HPDE6-E6E7 (cell line): ENCODE data around the gene EVX2.

ENCODE experiments used
- DNase-seq: peaks from one replicate; pipeline ENCODE4 v3.0.0; 2011; ENCODE audit warnings: missing footprints; ENCODE audit errors: extremely low spot score

The EVX2 gene

DNA sequence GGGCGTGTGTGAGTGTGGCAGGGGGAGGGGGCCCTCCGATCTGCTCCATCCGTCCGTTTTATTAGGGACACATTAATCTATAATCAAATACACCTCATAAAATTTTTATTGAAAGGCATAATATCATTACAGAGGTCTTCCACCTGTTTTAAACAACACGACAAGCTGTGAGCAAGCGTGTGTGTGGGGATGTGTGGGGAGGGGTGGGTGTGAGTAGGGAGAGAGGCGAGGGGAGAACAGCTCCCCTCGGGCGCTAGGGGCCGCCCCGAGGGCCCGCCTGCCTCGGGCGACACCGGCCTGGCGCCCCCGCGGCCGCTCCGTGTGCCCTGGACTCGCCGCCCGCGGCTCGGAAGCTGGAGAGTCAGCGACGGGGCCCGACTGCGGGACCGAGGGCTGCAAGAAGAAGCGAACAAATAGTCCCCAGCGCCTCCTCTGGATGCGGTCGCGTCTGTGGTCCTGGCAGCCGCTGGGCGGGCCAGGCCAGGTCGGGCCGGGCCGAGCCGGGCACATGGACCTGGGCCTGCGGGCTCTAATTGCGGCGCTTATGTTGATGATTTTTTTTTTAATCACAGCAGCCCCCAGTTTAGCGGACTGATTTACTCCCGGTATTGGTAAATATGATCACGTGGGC, 38.4 kb upstream of the EVX2 start:
- no peak for DNase-seq

DNA sequence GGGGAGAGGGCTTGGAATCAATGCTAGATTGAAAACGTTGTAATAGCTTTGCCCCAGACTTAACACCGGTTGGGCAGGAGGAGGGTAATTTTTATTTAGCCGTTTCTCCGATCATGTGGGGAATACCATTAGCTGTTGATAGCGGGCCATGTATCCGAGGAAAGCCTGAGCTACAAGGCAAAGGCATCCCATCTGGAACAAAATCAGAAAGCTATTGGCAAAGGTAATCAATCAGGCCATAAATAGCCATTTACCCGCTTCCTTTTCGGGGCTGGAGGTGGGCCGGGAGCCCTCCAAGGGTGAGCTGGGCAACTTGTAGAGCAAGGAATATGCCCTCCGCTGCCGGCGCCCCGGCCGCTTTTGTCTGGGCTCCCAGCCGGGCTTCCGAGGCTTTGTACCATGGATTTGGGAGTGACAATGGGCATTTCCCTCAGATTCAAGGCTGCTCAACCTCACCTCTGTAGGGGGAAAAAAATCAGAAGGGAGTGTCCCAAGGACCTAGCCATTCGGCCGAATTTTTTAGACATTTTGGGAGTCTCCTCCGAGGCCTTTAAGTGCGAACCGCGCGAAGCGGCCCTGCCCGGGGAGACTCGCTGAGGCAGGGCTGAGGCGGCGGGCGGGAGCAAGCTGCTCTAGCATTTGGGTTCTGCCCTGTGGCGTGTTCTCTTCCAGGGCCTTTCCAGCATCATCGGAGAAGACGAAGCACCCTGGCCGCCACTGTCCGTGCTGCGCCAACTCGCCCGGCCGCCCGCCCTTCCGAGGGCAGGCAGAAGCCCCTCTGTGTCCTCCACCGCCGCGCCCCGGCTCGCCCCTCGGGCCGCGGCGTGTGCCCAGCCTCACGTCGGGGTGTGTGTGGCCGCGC, 37.7 kb upstream of the EVX2 start:
- no peak for DNase-seq

- no peak for DNase-seq
Measured at GRCh38 chr2:176120364-176121189, 36.8 kb upstream of the EVX2 start.

DNA sequence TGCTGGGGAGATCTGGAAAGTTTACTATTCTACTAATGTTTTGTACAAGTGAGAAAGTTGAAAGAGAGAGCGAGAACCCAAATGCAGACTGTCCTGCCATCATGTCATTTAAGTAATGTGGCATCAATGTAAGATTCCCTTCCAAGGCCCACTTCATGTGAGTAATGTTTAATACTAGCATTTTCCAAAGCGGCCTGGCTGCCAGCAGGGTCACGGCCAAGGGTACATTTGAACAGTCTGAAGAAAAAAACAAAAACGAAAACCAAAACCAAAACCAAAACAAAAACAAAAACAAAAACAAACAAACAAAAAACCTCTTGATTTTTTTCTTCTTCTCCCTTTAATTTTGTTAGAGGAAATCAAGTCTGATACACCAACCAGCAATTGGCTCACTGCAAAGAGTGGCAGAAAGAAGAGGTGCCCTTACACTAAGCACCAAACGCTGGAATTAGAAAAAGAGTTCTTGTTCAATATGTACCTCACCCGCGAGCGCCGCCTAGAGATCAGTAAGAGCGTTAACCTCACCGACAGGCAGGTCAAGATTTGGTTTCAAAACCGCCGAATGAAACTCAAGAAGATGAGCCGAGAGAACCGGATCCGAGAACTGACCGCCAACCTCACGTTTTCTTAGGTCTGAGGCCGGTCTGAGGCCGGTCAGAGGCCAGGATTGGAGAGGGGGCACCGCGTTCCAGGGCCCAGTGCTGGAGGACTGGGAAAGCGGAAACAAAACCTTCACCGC, 35.0 kb upstream of the EVX2 start:
- DNase-seq: no peak

DNA sequence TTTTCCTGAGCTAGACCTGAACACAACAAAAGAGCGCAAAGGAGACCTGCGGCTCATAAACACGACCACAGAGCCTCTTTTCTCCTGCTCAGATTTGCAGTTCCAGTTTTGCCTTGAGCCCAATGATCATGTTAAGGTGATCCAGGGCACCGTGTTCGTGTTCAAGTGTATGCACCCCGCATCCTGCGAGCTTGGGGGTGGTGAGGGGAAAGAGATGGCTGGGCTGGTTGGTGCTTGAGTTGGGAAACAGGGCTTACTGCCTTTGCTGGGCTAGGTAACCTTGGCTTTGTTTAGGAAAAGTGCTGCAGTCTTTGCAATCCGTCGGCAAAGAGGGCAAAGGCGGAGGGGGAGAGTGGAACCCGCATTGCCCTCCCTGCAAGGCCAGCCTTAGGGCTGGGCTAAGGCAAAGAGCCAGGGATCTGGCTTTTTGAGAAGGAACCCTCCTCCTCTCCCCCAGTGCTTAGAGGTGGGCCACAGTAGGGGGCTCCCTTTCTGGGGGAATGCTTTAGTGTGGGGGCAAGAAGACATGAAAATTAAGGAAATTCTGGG, 34.1 kb upstream of the EVX2 start:
- DNase-seq: no peak

- DNase-seq: no peak
Measured at GRCh38 chr2:176117162-176117822, 33.5 kb upstream of the EVX2 start.

DNA sequence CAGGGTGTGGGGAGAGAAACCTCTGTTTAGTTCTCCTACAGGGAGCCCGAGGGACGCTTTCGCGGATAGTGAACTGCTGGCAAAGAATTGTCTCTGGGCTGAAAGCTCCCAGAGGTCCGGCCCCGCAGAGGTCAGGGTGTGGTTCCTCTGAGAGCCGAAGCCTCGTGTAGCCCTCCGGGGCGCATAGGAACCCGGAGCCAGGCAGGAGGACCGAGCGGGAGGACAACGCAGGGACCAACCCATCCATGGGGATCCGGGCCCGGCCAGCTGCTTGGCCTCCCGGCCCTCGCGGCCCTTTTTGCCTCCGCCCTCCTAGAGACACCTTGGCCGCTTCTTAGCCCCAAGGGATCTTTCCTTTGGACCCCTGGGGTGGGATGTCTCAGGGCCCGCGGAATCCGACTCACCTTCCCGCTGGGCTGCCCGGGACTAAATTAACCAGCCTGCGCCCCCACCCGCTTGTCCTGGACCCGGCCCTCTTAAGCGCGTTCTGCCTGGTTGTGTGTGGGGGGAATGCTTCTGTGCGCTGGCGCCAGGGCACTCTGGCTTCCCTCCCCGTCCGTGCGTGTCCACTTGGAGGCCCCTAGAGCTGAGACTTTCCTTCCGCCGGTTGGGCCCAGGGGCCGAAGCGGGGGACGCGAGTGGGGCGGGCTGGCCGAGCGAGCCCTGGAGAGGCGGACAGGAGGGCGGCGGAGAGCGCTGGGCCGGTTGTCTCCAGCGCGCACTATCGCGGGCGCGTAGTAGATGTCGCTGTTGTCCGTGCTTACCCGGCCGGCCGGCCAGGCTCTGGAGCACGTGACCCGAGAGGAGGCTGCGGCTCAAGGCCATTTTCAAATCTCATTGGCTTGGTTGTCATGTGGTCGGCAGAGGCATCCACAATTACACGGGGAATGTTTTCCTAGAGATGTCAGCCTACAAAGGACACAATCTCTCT, 32.4 kb upstream of the EVX2 start, which contains the start of gene HOXD10:
Gene HOXD10 (plus strand): TSS at position 896 of the 931 bp plus-strand sequence. CDS start 56 bp downstream, outside the sequence.
- DNase-seq: no peak

DNA sequence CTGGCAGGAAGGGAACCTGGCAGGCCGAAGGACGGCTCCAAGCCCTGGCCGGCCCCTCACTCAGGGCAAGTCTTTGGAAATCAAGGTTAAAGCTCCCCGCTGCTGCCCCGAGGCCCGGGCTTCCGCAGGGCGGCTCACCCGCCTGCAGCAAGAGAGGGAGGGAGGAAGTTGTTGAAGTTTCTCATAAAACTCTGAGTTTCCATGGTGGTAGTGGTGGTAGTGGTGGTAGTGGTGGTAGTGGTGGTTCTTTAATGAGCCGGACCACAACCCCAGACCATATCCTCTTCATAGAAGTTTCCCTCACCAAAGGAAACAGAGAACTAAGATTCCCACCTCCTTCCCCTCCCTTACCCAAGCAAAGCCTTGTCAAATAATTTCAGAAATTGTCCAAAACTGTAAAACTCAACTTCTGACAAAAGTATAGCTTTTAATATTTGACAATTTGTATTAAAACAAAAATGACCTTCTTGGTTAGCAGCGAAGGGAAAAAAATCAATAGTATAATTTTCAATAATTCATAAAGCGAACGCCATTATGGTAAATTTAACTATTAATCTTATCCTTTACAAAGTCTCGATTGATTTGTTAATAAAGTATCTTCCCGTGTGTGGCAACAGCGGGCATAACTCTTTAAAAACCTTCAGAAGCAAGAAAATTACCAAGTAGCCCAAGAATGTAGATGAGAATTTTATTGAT, 31.3 kb upstream of the EVX2 start:
- DNase-seq: no peak

- DNase-seq: no peak
Measured at GRCh38 chr2:176114120-176114929, 30.6 kb upstream of the EVX2 start.

DNA sequence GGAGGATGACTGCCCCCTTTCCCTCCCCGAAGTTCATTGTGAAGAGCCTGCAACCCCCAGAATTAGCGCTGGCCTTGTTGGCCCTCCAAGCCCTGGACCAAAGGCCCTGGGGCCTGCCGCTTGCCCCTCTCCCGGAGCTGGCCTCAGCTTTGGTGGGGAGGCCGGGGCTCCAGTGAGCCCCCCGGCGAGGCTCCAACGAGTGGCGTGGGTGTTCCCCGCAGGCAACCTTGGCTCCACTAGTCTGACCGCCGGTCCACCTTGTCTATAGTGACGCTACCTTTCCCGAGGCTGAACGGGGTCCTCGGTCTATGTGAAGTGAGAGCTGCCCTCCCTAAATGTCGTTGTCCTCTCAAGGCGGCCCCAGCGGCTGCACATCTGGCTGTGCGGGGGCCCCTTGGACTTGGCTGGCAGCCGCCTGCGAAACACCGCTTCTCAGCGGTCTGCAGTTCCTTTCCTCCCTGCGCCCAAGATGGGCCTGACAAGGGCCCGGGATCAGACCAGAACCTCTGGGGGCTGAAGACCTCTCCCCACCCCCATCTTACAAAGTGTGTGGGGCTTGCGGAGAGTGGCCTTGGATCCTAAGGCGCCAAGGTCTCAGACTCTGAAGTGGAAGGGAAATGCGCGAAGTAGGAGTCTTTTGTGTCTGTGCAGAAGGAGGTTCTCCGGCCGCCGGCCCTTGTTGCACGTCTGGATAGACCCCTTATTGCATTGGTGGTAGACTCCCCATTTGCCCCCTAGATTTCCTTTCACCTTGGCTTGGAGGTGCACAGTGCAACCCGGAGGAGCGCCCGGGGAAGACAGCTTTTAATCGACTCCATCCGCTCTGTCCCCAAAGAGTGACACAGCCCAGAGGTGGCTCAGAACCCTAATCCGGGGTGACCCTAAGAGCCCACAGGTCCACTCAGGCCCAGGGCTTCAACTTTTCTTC, 28.9 kb upstream of the EVX2 start:
- no peak for DNase-seq

- DNase-seq: no peak
Measured at GRCh38 chr2:176111846-176112374, 28.1 kb upstream of the EVX2 start.

GRCh38 chr2:176111309-176111663, 27.5 kb upstream of the EVX2 start:
- DNase-seq: no peak

GRCh38 chr2:176110415-176111308, 26.9 kb upstream of the EVX2 start:
- no peak for DNase-seq

GRCh38 chr2:176109946-176110345, 26.2 kb upstream of the EVX2 start:
- no peak for DNase-seq

- DNase-seq: no peak
Measured at GRCh38 chr2:176109192-176109901, 25.6 kb upstream of the EVX2 start.
